ENCODE measurements around the gene MLXIP.
A peak's percentile ranks its signal among the peaks of the same experiment; 100 is the strongest.

MLXIP gene

GRCh38 chr12:122189626-122190475, 111.3 kb downstream of the MLXIP start:
- DNase-seq, result no peak

- DNase-seq, result peak; percentile 56
Observed at GRCh38 chr12:122190842-122191668, 112.5 kb downstream of the MLXIP start.

GRCh38 chr12:122192441-122192840, 113.9 kb downstream of the MLXIP start:
- DNase-seq, result no peak

- DNase-seq, result no peak
Observed at GRCh38 chr12:122194804-122195203, 116.2 kb downstream of the MLXIP start.

GRCh38 chr12:122195405-122195804, 116.8 kb downstream of the MLXIP start:
- no peak for DNase-seq
